SK-N-MC (cell line): ENCODE measurements around the gene TXNRD2.

ENCODE experiments used
- DNase-seq: peaks from one replicate; pipeline ENCODE4 v3.0.0-alpha.2; 2011; ENCODE audit warnings: low read depth, low spot score
- H3K27ac ChIP-seq: fragments of 200-600 bp; sonication (generic); 2 replicates; pipeline ENCODE4 v1.5.1; 2016; ENCODE audit warnings: mixed run types
- H3K36me3 ChIP-seq: fragments of 200-600 bp; sonication (generic); 2 replicates; pipeline ENCODE4 v1.6.1; 2017; ENCODE audit warnings: antibody characterized with exemption, low read length, mixed read lengths; ENCODE audit not compliant: insufficient read depth
- H3K4me3 ChIP-seq: fragments of 200-600 bp; sonication (generic); 2 replicates; pipeline ENCODE4 v1.5.1; 2016
- H3K9ac ChIP-seq: fragments of 200-600 bp; sonication (generic); 2 replicates; pipeline ENCODE4 v1.8.0; 2017; ENCODE audit warnings: mixed run types, mixed read lengths; ENCODE audit not compliant: insufficient read length
- H3K9me3 ChIP-seq: fragments of 200-600 bp; sonication (generic); 2 replicates; pipeline ENCODE4 v1.6.1; 2017; ENCODE audit warnings: low read depth, mild to moderate bottlenecking, antibody characterized with exemption, low read length, moderate library complexity, mixed read lengths
- EZH2 ChIP-seq: fragments of 200-600 bp; sonication (generic); IDR thresholded peaks from one replicate; pipeline ENCODE4 v1.6.1; 2017; ENCODE audit warnings: antibody characterized with exemption
- FOXP2 ChIP-seq: optimal IDR thresholded peaks from 2 replicates; pipeline ENCODE3; 2011; ENCODE audit warnings: mild to moderate bottlenecking, moderate library complexity; ENCODE audit not compliant: insufficient read depth; ENCODE audit errors: extremely low read length, control extremely low read depth
- POLR2AphosphoS5 ChIP-seq: IDR thresholded peaks from 2 replicates; pipeline ENCODE4 v1.6.1; 2012; ENCODE audit warnings: mild to moderate bottlenecking, low read depth, low read length, borderline replicate concordance

Gene TXNRD2

GRCh38 chr22:19853058-19853878 is 88.3 kb downstream of the TXNRD2 start:
- Histone ChIP-seq H3K9ac (peak overlapping the region; percentile 92), H3K27ac (no peak overlapping the region), H3K4me3 (peak overlapping the region; percentile 94), H3K36me3 (peaks cover 29% of the 10 kb centered on the region), H3K9me3 (no peaks in the 10 kb centered on the region)
- TF ChIP-seq FOXP2 = no peak
- no peak for TF ChIP-seq EZH2
- TF ChIP-seq POLR2AphosphoS5 = no peak
- no peak for DNase-seq

GRCh38 chr22:19852177-19852781 is 89.3 kb downstream of the TXNRD2 start:
- TF ChIP-seq EZH2 = no peak
- no peak for TF ChIP-seq POLR2AphosphoS5
- TF ChIP-seq FOXP2 = no peak
- Histone ChIP-seq H3K27ac (no peak overlapping the region), H3K9me3 (no peaks in the 10 kb centered on the region), H3K36me3 (peaks cover 31% of the 10 kb centered on the region), H3K9ac (no peak overlapping the region), H3K4me3 (peak overlapping the region; percentile 94; the same call in 1 of the 2 replicates)
- DNase-seq = no peak

DNA sequence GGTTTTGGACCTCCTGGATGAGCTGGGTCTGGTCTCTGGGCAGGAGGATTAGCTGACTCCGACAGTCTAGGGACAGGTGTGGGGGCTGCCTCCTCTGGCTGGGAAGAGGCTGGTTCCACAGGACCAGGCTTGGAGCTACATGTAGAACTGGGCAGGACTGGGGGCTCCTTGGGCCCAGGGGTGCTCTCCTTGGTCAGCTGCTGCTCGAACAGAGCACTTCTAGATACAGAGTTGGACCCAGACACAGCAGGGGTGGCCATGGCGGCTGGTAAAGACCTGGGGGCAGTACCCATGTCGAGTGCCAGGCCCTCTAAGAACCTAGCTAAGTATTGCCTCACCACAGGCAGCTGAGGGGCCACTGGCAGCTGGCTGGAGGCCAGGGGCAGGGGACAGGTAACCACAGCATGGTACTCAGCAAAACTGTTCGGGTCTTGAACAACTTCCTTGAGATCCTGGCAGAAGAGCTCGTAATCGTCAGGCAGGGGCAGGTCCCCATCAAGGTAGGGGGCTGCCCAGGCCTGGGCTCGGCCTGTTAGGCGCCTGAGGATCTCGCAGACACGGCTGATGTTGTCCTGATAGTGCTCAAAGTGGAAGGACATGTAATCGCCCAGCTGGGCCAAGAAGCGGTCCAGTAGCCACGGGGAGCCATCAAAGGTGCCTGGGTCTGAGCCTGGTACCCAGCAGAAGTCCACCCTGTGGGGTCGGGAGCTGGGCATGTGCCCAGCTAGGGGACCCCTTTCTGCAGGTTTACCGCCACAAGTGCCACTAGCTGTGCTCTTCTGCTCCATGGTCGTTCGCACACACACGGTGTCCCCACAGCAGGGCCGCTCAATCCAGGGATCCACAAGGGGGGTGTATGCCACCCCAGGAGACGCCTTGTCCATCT is 90.1 kb downstream of the TXNRD2 start:
- peaks cover 34% of the 10 kb centered on the region for H3K36me3 ChIP-seq
- TF ChIP-seq POLR2AphosphoS5 = no peak
- TF ChIP-seq EZH2 = no peak
- TF ChIP-seq FOXP2 = no peak
- no peak overlapping the region for H3K9ac ChIP-seq
- H3K27ac ChIP-seq = no peak overlapping the region
- no peaks in the 10 kb centered on the region for H3K9me3 ChIP-seq
- no peak for DNase-seq
- no peak overlapping the region for H3K4me3 ChIP-seq

DNA sequence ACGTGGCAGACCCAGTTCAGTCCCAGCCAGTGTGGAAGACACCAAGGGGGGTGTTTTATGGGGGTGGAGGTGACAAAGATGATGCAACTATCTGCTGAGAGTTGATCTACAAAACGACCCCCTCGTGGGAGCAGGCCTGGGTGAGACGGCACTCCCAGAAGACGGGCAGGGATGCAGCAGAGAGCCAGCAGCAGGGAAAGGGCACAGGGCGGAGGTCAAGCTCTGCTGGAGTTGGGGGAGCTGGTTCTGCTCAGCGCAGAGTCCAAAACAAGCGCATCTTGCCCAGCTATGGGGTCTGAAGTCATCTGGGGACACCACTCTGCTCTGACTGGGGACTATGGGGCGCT is 90.9 kb downstream of the TXNRD2 start:
- H3K9ac ChIP-seq = no peak overlapping the region
- peaks cover 34% of the 10 kb centered on the region for H3K36me3 ChIP-seq
- TF ChIP-seq POLR2AphosphoS5 = no peak
- no peak for TF ChIP-seq EZH2
- TF ChIP-seq FOXP2 = no peak
- no peak overlapping the region; the same call in 1 of the 2 replicates for H3K27ac ChIP-seq
- no peaks in the 10 kb centered on the region for H3K9me3 ChIP-seq
- no peak for DNase-seq
- no peak overlapping the region for H3K4me3 ChIP-seq

- TF ChIP-seq FOXP2 (no peak), POLR2AphosphoS5 (no peak; the same call in 1 of the 2 replicates), EZH2 (no peak)
- no peak overlapping the region for H3K4me3 ChIP-seq
- DNase-seq = no peak
- H3K36me3 ChIP-seq = peaks cover 34% of the 10 kb centered on the region
- H3K27ac ChIP-seq = no peak overlapping the region; the same call in 1 of the 2 replicates
- no peaks in the 10 kb centered on the region for H3K9me3 ChIP-seq
- H3K9ac ChIP-seq = no peak overlapping the region
Observed at GRCh38 chr22:19849835-19850762, 91.5 kb downstream of the TXNRD2 start.

- Histone ChIP-seq H3K9me3 (no peaks in the 10 kb centered on the region), H3K36me3 (peaks cover 34% of the 10 kb centered on the region), H3K4me3 (no peak overlapping the region), H3K27ac (no peak overlapping the region), H3K9ac (no peak overlapping the region)
- DNase-seq = no peak
- TF ChIP-seq FOXP2 (no peak), EZH2 (no peak), POLR2AphosphoS5 (peak; percentile 15; the same call in 1 of the 2 replicates)
Observed at GRCh38 chr22:19848298-19849224, 93.1 kb downstream of the TXNRD2 start.

GRCh38 chr22:19847345-19847632 is 94.3 kb downstream of the TXNRD2 start:
- TF ChIP-seq FOXP2 (no peak), EZH2 (no peak), POLR2AphosphoS5 (no peak)
- Histone ChIP-seq H3K27ac (no peak overlapping the region), H3K4me3 (no peak overlapping the region), H3K9ac (no peak overlapping the region), H3K36me3 (peaks cover 28% of the 10 kb centered on the region), H3K9me3 (no peaks in the 10 kb centered on the region)
- DNase-seq = no peak
